ENCODE results near the gene KCNN3. TPM values are rescaled to one million over a fixed set of nuclear protein-coding genes. Genes with fewer than 3 reads are reported as not detected.
"Not testable (repeated sequence)": the region's sequence is repeated elsewhere in the genome, so short reads cannot be mapped to it uniquely, and the experiment has no call there.

The KCNN3 gene
- total RNA-seq, 4 donors from 2014 or later, result 0.24 to 2.4 (median 0.95) TPM

DNA sequence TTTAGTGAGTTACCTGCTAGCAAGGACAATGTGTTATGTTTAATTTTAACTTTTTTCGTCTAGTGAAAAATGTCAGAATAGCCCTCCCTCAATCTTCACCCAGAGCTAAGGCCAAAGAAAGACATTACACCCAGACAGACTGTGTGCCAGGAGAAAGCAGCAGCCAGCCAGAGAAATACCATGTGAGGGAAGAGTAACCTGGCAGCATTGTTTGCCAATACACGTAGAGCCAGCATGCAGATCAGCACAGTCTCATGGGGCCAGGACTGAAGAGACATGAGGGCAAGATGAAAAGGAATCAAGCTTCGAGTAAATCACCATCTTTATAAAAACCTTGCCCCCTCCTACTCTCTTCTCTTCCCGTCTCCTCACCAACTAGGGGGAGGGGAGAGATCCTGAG, 173.6 kb downstream of the KCNN3 start:
- ATAC-seq (ENCODE audit: low FRiP score) (no peak), DNase-seq (ENCODE audit: low spot score) (no peak)
- TF ChIP-seq, protein P1, sequence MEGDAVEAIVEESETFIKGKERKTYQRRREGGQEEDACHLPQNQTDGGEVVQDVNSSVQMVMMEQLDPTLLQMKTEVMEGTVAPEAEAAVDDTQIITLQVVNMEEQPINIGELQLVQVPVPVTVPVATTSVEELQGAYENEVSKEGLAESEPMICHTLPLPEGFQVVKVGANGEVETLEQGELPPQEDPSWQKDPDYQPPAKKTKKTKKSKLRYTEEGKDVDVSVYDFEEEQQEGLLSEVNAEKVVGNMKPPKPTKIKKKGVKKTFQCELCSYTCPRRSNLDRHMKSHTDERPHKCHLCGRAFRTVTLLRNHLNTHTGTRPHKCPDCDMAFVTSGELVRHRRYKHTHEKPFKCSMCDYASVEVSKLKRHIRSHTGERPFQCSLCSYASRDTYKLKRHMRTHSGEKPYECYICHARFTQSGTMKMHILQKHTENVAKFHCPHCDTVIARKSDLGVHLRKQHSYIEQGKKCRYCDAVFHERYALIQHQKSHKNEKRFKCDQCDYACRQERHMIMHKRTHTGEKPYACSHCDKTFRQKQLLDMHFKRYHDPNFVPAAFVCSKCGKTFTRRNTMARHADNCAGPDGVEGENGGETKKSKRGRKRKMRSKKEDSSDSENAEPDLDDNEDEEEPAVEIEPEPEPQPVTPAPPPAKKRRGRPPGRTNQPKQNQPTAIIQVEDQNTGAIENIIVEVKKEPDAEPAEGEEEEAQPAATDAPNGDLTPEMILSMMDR (IDR thresholded peaks at IDR 0.05), result no peak

DNA sequence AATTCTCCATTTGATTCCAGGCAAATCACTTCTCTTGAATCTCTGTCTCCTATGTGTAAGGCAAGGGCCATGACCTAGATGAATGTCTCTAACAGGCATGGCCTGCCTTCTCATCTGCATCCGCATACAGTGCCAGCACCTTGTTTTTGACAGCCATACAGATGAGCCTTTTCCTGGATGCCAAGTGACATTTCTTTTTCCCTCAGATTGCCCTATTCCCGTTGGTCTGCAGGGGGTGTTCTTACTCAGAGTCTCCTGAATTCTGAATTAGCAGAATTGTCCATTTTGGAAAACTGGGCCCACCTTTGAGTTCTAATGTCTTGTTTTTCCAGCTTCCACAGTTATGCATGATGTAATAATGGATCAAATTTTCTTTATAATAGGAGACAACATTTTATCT, 174.1 kb downstream of the KCNN3 start:
- TF ChIP-seq, protein P1 (IDR thresholded peaks at IDR 0.05), result no peak
- DNase-seq (ENCODE audit: low spot score) (no peak), ATAC-seq (ENCODE audit: low FRiP score) (no peak)

DNA sequence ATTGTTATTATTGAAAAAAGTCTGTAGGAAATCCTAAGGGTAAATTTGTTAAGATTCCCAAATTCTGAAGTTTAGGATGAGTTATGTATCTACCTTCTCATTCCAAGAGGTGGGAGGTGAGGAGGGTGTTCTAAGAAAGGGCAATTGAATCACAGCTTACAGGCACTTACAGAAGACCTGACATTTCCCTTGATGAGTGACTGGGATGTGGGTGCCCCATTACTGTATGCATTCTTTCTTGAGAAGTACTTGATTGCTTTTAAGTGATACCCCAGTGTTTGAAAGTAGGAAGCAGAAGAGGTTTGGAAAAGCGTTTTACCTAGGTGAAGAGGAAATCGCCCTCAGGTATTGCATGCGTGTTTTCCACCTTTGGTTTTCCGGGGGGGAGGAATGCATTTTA, 175.1 kb downstream of the KCNN3 start:
- DNase-seq (ENCODE audit: low spot score), result no peak
- TF ChIP-seq, protein P1 (IDR thresholded peaks at IDR 0.05), result no peak
- ATAC-seq (ENCODE audit: low FRiP score), result no peak

DNA sequence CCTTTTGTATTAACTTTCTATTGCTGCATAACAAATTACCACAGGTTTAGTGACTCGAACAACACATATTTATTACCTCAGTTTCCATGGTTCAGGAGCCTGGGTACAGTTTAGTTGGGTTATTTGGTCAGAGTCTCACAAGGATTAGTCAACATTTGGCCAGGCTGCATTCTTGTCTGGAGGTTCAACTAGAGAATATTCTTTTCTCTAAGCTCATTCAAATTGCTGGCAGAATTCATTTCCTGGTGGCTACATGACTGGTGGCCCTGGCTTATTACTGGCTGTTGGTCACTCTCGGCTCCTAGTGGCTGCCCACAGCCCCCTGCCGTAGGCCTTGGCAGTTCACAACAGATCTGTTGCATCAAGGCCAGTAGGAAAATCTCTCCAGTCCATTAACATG, 181.0 kb downstream of the KCNN3 start:
- ATAC-seq (ENCODE audit: low FRiP score) (no peak), DNase-seq (ENCODE audit: low spot score) (no peak)
- TF ChIP-seq, protein P1 (IDR thresholded peaks at IDR 0.05), result no peak

DNA sequence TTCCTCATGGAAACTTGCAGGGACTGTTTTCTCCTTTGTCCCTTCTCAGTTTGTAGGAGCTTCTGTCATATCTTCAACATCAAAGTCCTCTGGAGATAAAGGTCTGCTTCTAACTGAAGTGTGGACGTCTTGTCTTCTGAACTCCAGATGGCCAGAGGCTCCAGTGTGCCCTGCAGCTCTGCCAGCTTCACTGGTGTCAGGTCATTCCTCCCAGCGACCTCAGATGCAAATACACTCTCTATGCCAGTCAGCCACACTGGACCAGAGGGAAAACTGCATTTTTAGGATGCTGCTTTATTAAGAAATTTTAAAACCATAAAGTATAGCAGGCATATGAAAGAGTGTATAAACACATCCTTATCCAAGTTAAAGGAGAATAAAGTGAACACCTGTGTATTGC, 183.6 kb downstream of the KCNN3 start:
- DNase-seq (ENCODE audit: low spot score) (no peak), ATAC-seq (ENCODE audit: low FRiP score) (no peak)
- TF ChIP-seq, protein P1 (IDR thresholded peaks at IDR 0.05), result no peak

DNA sequence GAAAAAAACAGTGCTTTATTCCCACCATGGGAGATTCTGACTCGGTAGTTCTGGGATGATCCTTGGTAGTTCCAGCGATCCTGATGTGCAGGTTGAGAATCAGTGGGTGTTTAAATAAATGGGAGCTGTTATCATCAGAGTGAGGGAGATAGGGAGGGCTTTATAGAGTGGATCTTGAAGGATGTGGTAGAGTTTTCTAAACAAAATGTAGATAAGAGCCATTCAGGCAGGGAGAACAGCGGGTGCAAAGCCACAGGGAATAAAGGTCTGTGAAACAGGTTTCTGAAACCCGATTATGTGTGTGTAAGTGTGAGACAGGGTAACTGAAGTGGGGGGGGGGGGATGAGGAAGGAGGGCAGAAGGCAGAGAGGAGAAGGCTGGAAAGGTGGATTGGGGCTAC, 186.3 kb downstream of the KCNN3 start:
- ATAC-seq (ENCODE audit: low FRiP score) (no peak), DNase-seq (ENCODE audit: low spot score) (no peak)
- TF ChIP-seq, protein P1 (IDR thresholded peaks at IDR 0.05), result no peak

DNA sequence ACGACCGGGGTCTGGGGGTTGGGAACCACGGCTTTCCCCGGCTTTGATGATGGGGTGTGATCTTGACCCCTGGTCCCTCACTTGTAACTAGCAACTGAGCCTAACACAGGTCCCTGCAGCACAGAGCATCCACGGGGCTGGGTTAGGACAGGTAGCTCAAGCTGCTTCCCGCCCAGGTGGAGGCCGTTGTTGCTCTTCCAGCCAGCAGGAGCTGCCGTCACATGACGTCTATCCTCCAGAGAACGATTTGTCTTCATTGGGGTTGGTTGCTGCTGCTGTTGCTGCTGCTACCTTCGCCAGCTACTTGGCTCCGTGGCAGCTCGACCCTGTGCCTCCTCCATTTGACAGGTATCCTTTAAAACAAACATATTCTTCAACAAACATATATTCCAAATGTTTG, 187.8 kb downstream of the KCNN3 start:
- TF ChIP-seq, protein P1 (IDR thresholded peaks at IDR 0.05), result no peak
- ATAC-seq (ENCODE audit: low FRiP score) (no peak), DNase-seq (ENCODE audit: low spot score) (no peak)

DNA sequence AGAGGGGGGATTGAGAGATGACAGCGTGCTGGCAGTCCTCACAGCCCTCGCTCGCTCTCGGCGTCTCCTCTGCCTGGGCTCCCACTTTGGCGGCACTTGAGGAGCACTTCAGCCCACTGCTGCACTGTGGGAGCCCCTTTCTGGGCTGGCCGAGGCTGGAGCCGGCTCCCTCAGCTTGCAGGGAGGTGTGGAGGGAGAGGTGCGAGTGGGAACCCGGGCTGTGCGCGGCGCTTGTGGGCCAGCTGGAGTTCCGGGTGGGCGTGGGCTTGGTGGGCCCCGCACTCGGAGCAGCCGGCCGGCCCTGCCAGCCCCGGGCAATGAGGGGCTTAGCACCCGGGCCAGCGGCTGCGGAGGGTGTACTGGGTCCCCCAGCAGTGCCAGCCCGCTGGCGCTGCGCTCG, 192.2 kb downstream of the KCNN3 start:
- not testable (repeated sequence) for ATAC-seq (ENCODE audit: low FRiP score); DNase-seq (ENCODE audit: low spot score)

DNA sequence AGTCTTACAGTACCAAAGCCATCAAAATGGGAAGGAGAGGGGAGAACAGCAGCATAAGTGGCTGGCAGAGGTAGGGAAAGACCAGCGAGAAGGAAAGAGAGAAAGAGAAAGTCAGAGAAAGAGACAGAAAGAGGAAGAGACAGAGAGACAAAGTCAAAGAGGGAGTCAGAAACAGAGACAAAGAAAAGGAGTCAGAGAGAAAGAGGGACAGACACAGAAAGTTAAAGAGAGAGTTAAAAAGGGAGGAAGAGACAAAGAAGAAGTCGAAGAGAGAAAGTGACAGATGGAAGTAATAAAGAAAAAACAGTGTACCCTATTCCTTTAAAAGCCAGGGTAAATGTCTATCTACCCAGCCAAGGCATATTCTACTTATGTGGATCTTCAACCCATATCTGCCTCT, 193.2 kb downstream of the KCNN3 start:
- ATAC-seq (ENCODE audit: low FRiP score); DNase-seq (ENCODE audit: low spot score): not testable (repeated sequence)

DNA sequence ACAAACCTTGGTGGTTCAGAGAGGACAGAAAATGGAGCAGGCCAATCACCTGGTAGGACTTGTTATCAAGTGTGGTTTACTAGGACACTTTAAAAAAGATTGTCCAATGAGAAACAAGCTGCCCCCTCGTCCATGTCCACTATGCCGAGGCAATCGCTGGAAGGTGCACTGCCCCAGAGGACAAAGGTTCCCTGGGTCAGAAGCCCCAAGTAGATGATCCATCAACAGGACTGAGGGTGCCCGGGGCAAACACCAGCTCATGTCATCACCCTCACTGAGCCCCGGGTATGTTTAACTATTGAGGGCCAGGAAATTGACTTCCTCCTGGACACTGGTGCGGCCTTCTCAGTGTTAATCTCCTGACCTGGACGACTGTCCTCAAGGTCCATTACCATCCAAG, 195.6 kb downstream of the KCNN3 start:
- DNase-seq (ENCODE audit: low spot score); ATAC-seq (ENCODE audit: low FRiP score): not testable (repeated sequence)

DNA sequence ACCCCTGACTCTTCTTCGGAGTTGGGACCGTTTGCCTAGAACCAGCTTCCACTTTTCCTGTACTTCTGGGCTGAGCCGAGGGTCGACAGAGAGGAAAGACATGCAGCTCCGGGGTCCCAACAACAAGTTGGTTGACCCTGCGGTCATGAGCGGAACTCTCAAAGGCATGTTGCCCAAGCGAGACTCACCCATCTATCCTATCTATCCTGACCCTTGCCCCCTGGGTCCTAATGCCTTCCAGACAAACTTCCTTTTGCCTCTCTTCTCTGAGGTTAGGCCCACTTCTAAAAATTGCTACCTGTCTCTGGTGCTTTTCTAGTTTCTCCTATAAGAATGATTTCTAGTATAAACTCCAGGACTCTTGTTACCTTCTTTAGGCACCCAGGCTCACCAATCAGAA, 197.8 kb downstream of the KCNN3 start:
- ATAC-seq (ENCODE audit: low FRiP score); DNase-seq (ENCODE audit: low spot score): not testable (repeated sequence)

DNA sequence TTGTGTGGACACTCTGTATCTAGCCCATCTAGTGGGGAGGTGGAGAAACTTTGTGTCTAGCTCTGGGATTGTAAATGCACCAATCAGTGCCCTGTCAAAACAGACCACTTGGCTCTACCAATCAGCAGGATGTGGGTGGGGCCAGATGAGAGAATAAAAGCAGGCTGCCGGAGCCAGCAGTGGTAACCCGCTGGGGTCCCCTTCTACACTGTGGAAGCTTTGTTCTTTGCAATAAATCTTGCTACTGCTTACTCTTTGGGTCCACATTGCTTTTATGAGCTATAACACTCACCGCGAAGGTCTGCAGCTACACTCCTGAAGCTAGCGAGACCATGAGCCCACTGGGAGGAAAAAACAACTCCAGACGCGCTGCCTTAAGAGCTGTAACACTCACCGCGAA, 198.7 kb downstream of the KCNN3 start:
- DNase-seq (ENCODE audit: low spot score); ATAC-seq (ENCODE audit: low FRiP score): not testable (repeated sequence)
